ENCODE data around the gene XXYLT1. TPM values are rescaled to one million over a fixed set of nuclear protein-coding genes. Genes with fewer than 3 reads are reported as not detected.
A peak's percentile ranks its signal among the peaks of the same experiment; 100 is the strongest.

The XXYLT1 gene
- total RNA-seq, 1 donor from 2014 or later = 16.4 TPM

- peaks cover 4% of the 10 kb centered on the region for H3K27me3 Mint-ChIP-seq (ENCODE audit: insufficient read depth, low read depth)
- peaks cover 62% of the 10 kb centered on the region for H3K4me1 Mint-ChIP-seq
- no peaks in the 10 kb centered on the region for H3K9me3 ChIP-seq (ENCODE audit: low read depth)
- no peak overlapping the region for H3K9ac ChIP-seq
- no peaks in the 10 kb centered on the region for H3K36me3 Mint-ChIP-seq
- no peaks in the 10 kb centered on the region for H3K36me3 ChIP-seq
- no peaks in the 10 kb centered on the region for H3K9me3 Mint-ChIP-seq
- peaks cover 49% of the 10 kb centered on the region for H3K4me1 ChIP-seq
- DNase-seq (ENCODE audit: low spot score) = no peak
- no peak overlapping the region for H2AFZ ChIP-seq (replicated peaks)
- peaks cover 88% of the 10 kb centered on the region for H3K79me2 ChIP-seq (ENCODE audit: low read depth)
- no peak overlapping the region for H3K4me3 Mint-ChIP-seq
- H3K4me2 ChIP-seq = no peak overlapping the region
- H3K27ac ChIP-seq = no peak overlapping the region
- no peak overlapping the region for H3K4me3 ChIP-seq
- TF ChIP-seq CTCF (IDR thresholded peaks at IDR 0.05) (no peak), EZH2phosphoT487 (IDR thresholded peaks at IDR 0.05) (no peak), EZH2 (IDR thresholded peaks at IDR 0.05) (no peak)
- peak overlapping the region; percentile 25 for H3K27ac Mint-ChIP-seq
- H4K20me1 ChIP-seq (ENCODE audit: low read depth) = peaks cover 45% of the 10 kb centered on the region
- no peaks in the 10 kb centered on the region for H3K27me3 ChIP-seq
- peaks cover 17% of the 10 kb centered on the region for H3F3A ChIP-seq (ENCODE audit: low read depth)
Measured at GRCh38 chr3:195255176-195255500, 15.8 kb downstream of the XXYLT1 start.

DNA sequence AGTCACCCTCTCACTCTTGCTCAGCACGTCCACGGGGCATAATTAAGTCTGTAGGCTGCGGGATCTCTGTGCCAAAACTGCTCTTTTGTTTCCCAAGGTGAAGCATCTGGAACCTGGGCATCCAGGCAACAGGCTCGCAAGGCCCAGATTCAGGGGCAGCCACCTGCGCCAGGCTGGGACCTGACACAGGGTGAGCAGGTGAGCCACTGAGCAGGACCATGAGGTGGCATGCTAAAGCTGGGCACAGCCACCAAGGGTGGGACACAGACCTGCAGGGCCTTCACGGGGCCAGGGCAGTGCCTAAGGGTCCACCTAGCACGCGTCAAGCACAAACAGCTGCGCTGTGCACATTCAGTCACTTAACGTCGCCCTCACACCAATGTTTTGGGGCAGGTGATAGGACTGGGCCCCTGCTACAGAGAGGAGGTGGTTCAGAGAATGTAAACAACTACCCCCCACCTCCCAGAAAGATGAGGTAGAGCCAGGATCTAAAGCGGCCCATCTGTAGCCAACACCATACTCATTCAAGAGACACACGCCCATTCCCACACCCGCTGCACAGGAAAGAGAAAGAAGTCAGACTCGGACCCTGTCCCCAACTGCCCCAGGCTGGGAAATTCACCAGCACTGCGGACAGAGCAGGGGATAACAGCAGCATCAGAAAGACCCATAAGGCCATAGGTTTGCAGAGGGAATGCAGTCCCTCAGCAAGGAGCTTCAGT is 16.3 kb downstream of the XXYLT1 start:
- Histone ChIP-seq H3K4me3 (no peak overlapping the region), H3K27me3 (no peaks in the 10 kb centered on the region), H3K9ac (no peak overlapping the region), H3K27ac (no peak overlapping the region), H4K20me1 (ENCODE audit: low read depth) (peaks cover 43% of the 10 kb centered on the region), H2AFZ (replicated peaks) (no peak overlapping the region), H3K36me3 (no peaks in the 10 kb centered on the region), H3K4me1 (peaks cover 48% of the 10 kb centered on the region), H3K79me2 (ENCODE audit: low read depth) (peaks cover 89% of the 10 kb centered on the region), H3K4me2 (no peak overlapping the region), H3K9me3 (ENCODE audit: low read depth) (no peaks in the 10 kb centered on the region), H3F3A (ENCODE audit: low read depth) (peaks cover 15% of the 10 kb centered on the region)
- H3K36me3 Mint-ChIP-seq = no peaks in the 10 kb centered on the region
- no peak for DNase-seq (ENCODE audit: low spot score)
- no peaks in the 10 kb centered on the region for H3K9me3 Mint-ChIP-seq
- H3K27ac Mint-ChIP-seq = peak overlapping the region; percentile 80
- H3K4me3 Mint-ChIP-seq = peak overlapping the region; percentile 59
- TF ChIP-seq EZH2 (IDR thresholded peaks at IDR 0.05) (no peak), EZH2phosphoT487 (IDR thresholded peaks at IDR 0.05) (no peak), CTCF (IDR thresholded peaks at IDR 0.05) (no peak)
- H3K4me1 Mint-ChIP-seq = peaks cover 66% of the 10 kb centered on the region
- H3K27me3 Mint-ChIP-seq (ENCODE audit: insufficient read depth, low read depth) = peaks cover 6% of the 10 kb centered on the region

GRCh38 chr3:195253923-195254432 is 17.0 kb downstream of the XXYLT1 start:
- Histone ChIP-seq H3K9me3 (ENCODE audit: low read depth) (no peaks in the 10 kb centered on the region), H3K27me3 (no peaks in the 10 kb centered on the region), H4K20me1 (ENCODE audit: low read depth) (peaks cover 36% of the 10 kb centered on the region), H3K9ac (no peak overlapping the region), H3F3A (ENCODE audit: low read depth) (peaks cover 10% of the 10 kb centered on the region), H3K4me1 (peaks cover 42% of the 10 kb centered on the region), H3K27ac (no peak overlapping the region), H2AFZ (replicated peaks) (no peak overlapping the region), H3K4me2 (no peak overlapping the region), H3K79me2 (ENCODE audit: low read depth) (peaks cover 87% of the 10 kb centered on the region), H3K4me3 (no peak overlapping the region), H3K36me3 (no peaks in the 10 kb centered on the region)
- TF ChIP-seq EZH2phosphoT487 (IDR thresholded peaks at IDR 0.05) (no peak), EZH2 (IDR thresholded peaks at IDR 0.05) (no peak)
- Mint-ChIP-seq H3K9me3 (no peaks in the 10 kb centered on the region), H3K4me1 (peaks cover 63% of the 10 kb centered on the region), H3K27me3 (ENCODE audit: insufficient read depth, low read depth) (peaks cover 6% of the 10 kb centered on the region), H3K36me3 (peaks cover 2% of the 10 kb centered on the region), H3K4me3 (no peak overlapping the region), H3K27ac (peak overlapping the region; percentile 80)
- no peak for DNase-seq (ENCODE audit: low spot score)
